Endothelial cell of umbilical vein (primary cell): ENCODE data around the gene TP53. TPM values are rescaled to one million over a fixed set of nuclear protein-coding genes. Genes with fewer than 3 reads are reported as not detected.

Experiments used
- Bru-seq: library from RNA; stranded (reverse); fragments of 400-500 nt; gene quantifications from one replicate; lab custom pipeline; 2021; lab: Mats Ljungman, UMichigan
- BruChase-seq, 2 experiments: library from RNA; stranded (reverse); fragments of 400-500 nt; gene quantifications; one replicate each; lab custom pipeline; 2021; lab: Mats Ljungman, UMichigan
- BruUV-seq: library from RNA; stranded (reverse); fragments of 400-500 nt; replicated peaks from 2 replicates; lab custom pipeline; 2021; lab: Mats Ljungman, UMichigan
- CTCF ChIA-PET: fragments of 300-600, 350-600 bp; sonication (Branson Sonifier 250); formaldehyde crosslinking; loops from one replicate; lab custom pipeline; 2021; ENCODE audit warnings: antibody characterized with exemption, inconsistent platforms; lab: Charles Lee
- POLR2A ChIA-PET: fragments of 300-600, 350-600 bp; sonication (Branson Sonifier 250); formaldehyde crosslinking; loops from one replicate; lab custom pipeline; 2021; ENCODE audit warnings: antibody characterized with exemption, inconsistent platforms; lab: Charles Lee
- DNase-seq: peaks from one replicate; pipeline ENCODE4 v3.0.0-alpha.2; 2011; ENCODE audit warnings: low read depth, low spot score
- FAIRE-seq: peaks from 2 replicates; lab custom pipeline; 2011; peaks lifted over from hg19 to GRCh38; lab: Jason Lieb, UNC
- H2AFZ ChIP-seq: 2 replicates; pipeline ENCODE4 v1.6.0; 2012; ENCODE audit warnings: low read depth, low read length, control low read depth, inconsistent platforms
- H3K27ac ChIP-seq: 2 replicates; pipeline ENCODE4 v1.5.1; 2011; ENCODE audit warnings: low read depth, mild to moderate bottlenecking, control low read depth, low read length, moderate library complexity; ENCODE audit not compliant: insufficient read depth
- H3K27me3 ChIP-seq, 2 experiments: 2 replicates each; pipeline versions ENCODE4 v1.6.0 to v1.6.1; 2011; ENCODE audit warnings: low read length in 2 of 2, mixed read lengths in 1 of 2; ENCODE audit not compliant: control insufficient read depth in 2 of 2, insufficient read depth in 2 of 2
- H3K36me3 ChIP-seq, 2 experiments: 2 replicates in 1 of 2; 3 replicates in 1 of 2; pipeline ENCODE4 v1.5.1; 2011; ENCODE audit warnings: low read length in 2 of 2, mild to moderate bottlenecking in 1 of 2, moderate library complexity in 1 of 2; ENCODE audit not compliant: control insufficient read depth in 2 of 2, insufficient read depth in 2 of 2; ENCODE audit errors: extremely low read depth in 1 of 2
- H3K4me1 ChIP-seq: 3 replicates; pipeline ENCODE4 v1.5.1; 2011; ENCODE audit warnings: mild to moderate bottlenecking, low read length; ENCODE audit not compliant: control insufficient read depth, insufficient read depth; ENCODE audit errors: extremely low read depth
- H3K4me2 ChIP-seq: 2 replicates; pipeline ENCODE4 v1.6.1; 2011; ENCODE audit warnings: low read length, control low read depth, mixed read lengths; ENCODE audit not compliant: insufficient read depth
- H3K4me3 ChIP-seq, 3 experiments: fragments of 200-600 bp in 1 of 3; sonication (generic), shearing (Covaris generic) in 1 of 3; replicated peaks in 1 of 3; 2 replicates each; pipeline ENCODE4 v1.5.1; 2011 to 2016; ENCODE audit warnings: control low read depth in 3 of 3, low read length in 3 of 3, mild to moderate bottlenecking in 2 of 3, inconsistent platforms in 1 of 3, low read depth in 1 of 3, moderate library complexity in 1 of 3; ENCODE audit not compliant: insufficient read depth in 1 of 3
- H3K79me2 ChIP-seq: 2 replicates; pipeline ENCODE4 v1.6.0; 2012; ENCODE audit warnings: low read length, inconsistent platforms; ENCODE audit not compliant: control insufficient read depth, insufficient read depth
- H3K9ac ChIP-seq: replicated peaks from 2 replicates; pipeline ENCODE3; 2011; ENCODE audit warnings: low read length, control low read depth; ENCODE audit not compliant: insufficient read depth; ENCODE audit errors: extremely low read depth
- H3K9me1 ChIP-seq: replicated peaks from 3 replicates; pipeline ENCODE4 v1.6.0; 2011; ENCODE audit warnings: mild to moderate bottlenecking, low read length; ENCODE audit not compliant: control insufficient read depth, insufficient read depth; ENCODE audit errors: extremely low read depth
- H3K9me3 ChIP-seq: replicated peaks from 2 replicates; pipeline ENCODE4 v1.5.1; 2012; ENCODE audit warnings: low read length, inconsistent platforms; ENCODE audit not compliant: control insufficient read depth, insufficient read depth
- H4K20me1 ChIP-seq: replicated peaks from 2 replicates; pipeline ENCODE3; 2011; ENCODE audit warnings: mild to moderate bottlenecking, low read length; ENCODE audit not compliant: control insufficient read depth, insufficient read depth; ENCODE audit errors: extremely low read depth
- EZH2 ChIP-seq: IDR thresholded peaks from 2 replicates; pipeline ENCODE4 v1.6.1; 2012; ENCODE audit warnings: borderline replicate concordance, low read depth, mild to moderate bottlenecking, moderate library complexity, low read length, inconsistent platforms; ENCODE audit not compliant: severe bottlenecking
- FOS ChIP-seq: IDR thresholded peaks from 2 replicates; pipeline ENCODE4 v1.6.1; 2011; ENCODE audit warnings: mild to moderate bottlenecking, low read length, moderate library complexity, borderline replicate concordance; ENCODE audit not compliant: insufficient read depth
- GATA2 ChIP-seq: IDR thresholded peaks from 2 replicates; pipeline ENCODE4 v1.7.0; 2011; ENCODE audit warnings: low read depth, mild to moderate bottlenecking, moderate library complexity, mixed read lengths, low read length; ENCODE audit not compliant: insufficient read length, insufficient read depth
- JUN ChIP-seq: IDR thresholded peaks from 2 replicates; pipeline ENCODE4 v1.6.1; 2011; ENCODE audit warnings: borderline replicate concordance, low read depth; ENCODE audit not compliant: insufficient read length, insufficient read depth
- MAX ChIP-seq: IDR thresholded peaks from 2 replicates; pipeline ENCODE4 v1.6.1; 2011; ENCODE audit not compliant: insufficient read depth, insufficient read length
- MYC ChIP-seq: IDR thresholded peaks from one replicate; pipeline ENCODE4 v1.6.1; 2011; ENCODE audit warnings: mild to moderate bottlenecking, low read depth, low read length
- POLR2A ChIP-seq: IDR thresholded peaks from 2 replicates; pipeline ENCODE4 v1.6.1; 2012; ENCODE audit warnings: low read depth, mild to moderate bottlenecking, control low read depth, low read length
- POLR2AphosphoS5 ChIP-seq: IDR thresholded peaks from 2 replicates; pipeline ENCODE4 v1.6.1; 2012; ENCODE audit warnings: low read depth, mild to moderate bottlenecking, control low read depth, low read length, moderate library complexity; ENCODE audit not compliant: insufficient read depth
- dilution Hi-C: fragments of 300-500 bp; cut with MboI; formaldehyde crosslinking; loops from one replicate; pipeline ENCODE4 v1.15.0; 2019; ENCODE audit warnings: low sequenced_read_pairs; ENCODE audit not compliant: extremely low pct_ligation_motif_present
- intact Hi-C: fragments of 100-400 bp; cut with micrococcal nuclease; formaldehyde crosslinking; loops from one replicate; pipeline ENCODE4 v1.10.0; 2022
- long read RNA-seq: library from polyadenylated mRNA; stranded (forward); transcript quantifications from one replicate; pipeline ENCODE4 v2.0.0, GENCODE V29; 2021
- polyA minus RNA-seq, 3 experiments: library from RNA; depleted of rRNA, polyadenylated mRNA; stranded (reverse); fragments of >200 nt; gene quantifications; 1 replicate in 1 of 3; 2 replicates in 2 of 3; pipeline ENCODE4 v1.2.3, GENCODE V29; 2011
- polyA plus RNA-seq, 4 experiments: library from polyadenylated mRNA; depleted of rRNA in 3 of 4; stranded (reverse) in 3 of 4; unstranded in 1 of 4; fragments of >200 nt; gene quantifications; 2 replicates each; pipeline versions ENCODE4 v1.2.1 to v1.2.3, GENCODE V29; 2011 to 2012; ENCODE audit warnings: missing spikeins in 1 of 4
- total RNA-seq: library from RNA; stranded (reverse); gene quantifications from 2 replicates; pipeline ENCODE4 v1.2.3, GENCODE V29; 2021

The TP53 gene
- 128 and 138 TPM in 2 replicates for total RNA-seq
- polyA plus RNA-seq: 82.1 and 85.5 TPM in 2 replicates
- polyA plus RNA-seq (2011; cell fraction: cytosol; rRNA removed): 79.5 and 80.1 TPM in 2 replicates
- polyA plus RNA-seq (2011; cell fraction: nucleus; rRNA removed): 62.2 and 67.8 TPM in 2 replicates
- 133 and 141 TPM in 2 replicates for polyA plus RNA-seq (2012)
- 68.4 and 72.1 TPM in 2 replicates for polyA minus RNA-seq
- polyA minus RNA-seq (2011; cell fraction: cytosol; rRNA and poly(A)+ RNA removed): 20.2 TPM
- 29.8 and 33.1 TPM in 2 replicates for polyA minus RNA-seq (2011; cell fraction: nucleus; rRNA and poly(A)+ RNA removed)
- Bru-seq, nascent RNA: percentile 72 among the genes with signal in this experiment
- BruChase-seq, experiment 1, labeled RNA remaining after a 6-hour chase: percentile 90 among the genes with signal in this experiment
- BruChase-seq, experiment 2, labeled RNA remaining after a 2-hour chase: percentile 76 among the genes with signal in this experiment
- long read RNA-seq, transcript TP53-227 (11 exons, 2,579 nt): major isoform, 75 of 145 reads
- long read RNA-seq, partial matches to known transcripts: 21 of 145 reads
- long read RNA-seq, other reads (novel, unspliced or antisense): 43 of 145 reads

- Histone ChIP-seq H3K36me3 (peaks cover 0 to 2% of the 10 kb centered on the region in 2 experiments), H2AFZ (peak within 1 kb of the TSS; percentile 89), H3K4me3 (peak within 1 kb of the TSS; percentile 75 to 96 (median 79)), H3K9me1 (no peaks in the 10 kb centered on the region), H3K27ac (peak within 1 kb of the TSS; percentile 93), H4K20me1 (no peaks in the 10 kb centered on the region), H3K9ac (peak within 1 kb of the TSS; percentile 99), H3K4me1 (peaks cover 26% of the 10 kb centered on the region), H3K79me2 (peaks cover 50% of the 10 kb centered on the region), H3K27me3 (no peaks in the 10 kb centered on the region), H3K9me3 (no peaks in the 10 kb centered on the region), H3K4me2 (peak within 1 kb of the TSS; percentile 98)
- TF ChIP-seq EZH2 (no peak), POLR2A (peak; percentile 94), MYC (peak; percentile 75), GATA2 (no peak), JUN (no peak), POLR2AphosphoS5 (peak; percentile 90), FOS (peak; percentile 75), MAX (peak; percentile 44)
- ChIA-PET CTCF (interaction anchor here (0.7 to 4.4 kb wide), 42 partner anchors 10 to 386 kb away, joined by 3 to 97 read pairs (median 4); partner anchors contain the start of genes ATP1B2, CD68, DNAH2 and EFNB3), POLR2A (interaction anchor here (0.6 to 2.4 kb wide), 12 partner anchors 31 to 626 kb away, joined by 3 to 12 read pairs (median 5); partner anchors contain the start of genes ATP1B2, CD68, FXR2 and MPDU1)
- DNase-seq: peak; percentile 94
- peak; percentile 98 for FAIRE-seq
- TSS peak; percentile 44 for BruUV-seq
- dilution Hi-C loops: no loop called here
- intact Hi-C loops: loop anchor here (2.0 to 10.0 kb wide), 6 partner anchors 155 to 335 kb away; partner anchors contain the start of genes CHD3, FGF11, KCTD11 and POLR2A
Measured at GRCh38 chr17:7687072-7687907, at the start of gene TP53. Gene TP53 (minus strand): TSS chr17:7687490. CDS start chr17:7676594, 10,896 bp downstream.
